ENCODE results near the gene HECTD1. TPM values are rescaled to one million over a fixed set of nuclear protein-coding genes. Genes with fewer than 3 reads are reported as not detected.
A peak's percentile ranks its signal among the peaks of the same experiment; 100 is the strongest.
"Not testable (repeated sequence)": the region's sequence is repeated elsewhere in the genome, so short reads cannot be mapped to it uniquely, and the experiment has no call there.

The HECTD1 gene
- total and polyA plus RNA-seq, 11 donors: 42.4 to 185 (median 148) TPM

- 75 to 82% (median 80%) methylated on average over 3 of the region's 3 CpGs for WGBS, 4 donors
- intact Hi-C loops (cut with DNase I): no loop called here
- DNase-seq: no peak
Measured at GRCh38 chr14:31244626-31245025, 37.0 kb upstream of the HECTD1 start.

DNA sequence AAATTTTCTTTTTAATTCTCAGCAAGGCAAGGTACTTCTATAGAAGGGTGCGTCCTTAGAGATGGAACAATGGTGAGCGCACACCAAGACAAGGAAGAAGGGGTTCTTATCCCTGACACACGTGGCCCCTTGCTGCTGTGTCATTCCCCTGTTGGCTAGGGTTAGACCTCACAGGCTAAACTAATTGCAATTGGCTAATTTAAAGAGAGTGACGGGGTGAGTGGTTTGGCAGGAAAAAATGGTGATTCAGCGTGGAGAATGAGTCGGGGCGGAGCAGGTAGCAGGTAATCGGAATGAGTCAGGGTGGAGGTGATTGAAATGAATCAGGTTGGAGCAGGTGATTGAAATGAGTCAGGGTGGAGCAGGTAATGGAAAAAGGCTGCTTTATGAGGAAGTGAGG, 36.3 kb upstream of the HECTD1 start:
- WGBS, 4 donors: 88 to 91% (median 90%) methylated on average over 8 of the region's 8 CpGs
- intact Hi-C loops (cut with DNase I): no loop called here

More at GRCh38 chr14:31244626-31245025, 37.0 kb upstream of the HECTD1 start:
- no peaks in the 10 kb centered on the region for H3K36me3 ChIP-seq
- H3K9me3 ChIP-seq: no peaks in the 10 kb centered on the region
- H3K27me3 ChIP-seq: no peaks in the 10 kb centered on the region
- ATAC-seq: no peak
- H3K27ac ChIP-seq: no peak overlapping the region
- TF ChIP-seq CTCF (IDR thresholded peaks at IDR 0.05) (no peak), POLR2A (IDR thresholded peaks at IDR 0.05) (no peak)
- no peak overlapping the region for H3K4me3 ChIP-seq
- peaks cover 0 to 17% (median 8%) of the 10 kb centered on the region in 12 donors for H3K4me1 ChIP-seq

GRCh38 chr14:31242161-31242940, 34.8 kb upstream of the HECTD1 start:
- peak overlapping the region in 6 of 12 donors; percentile 16 to 43 (median 30) for H3K4me3 ChIP-seq
- H3K36me3 ChIP-seq; ATAC-seq; DNase-seq; intact Hi-C loops (cut with DNase I); H3K27me3 ChIP-seq; H3K9me3 ChIP-seq; H3K27ac ChIP-seq: not testable (repeated sequence)
- 71 to 79% (median 74%) methylated on average over 10 of the region's 10 CpGs for WGBS, 4 donors
- H3K4me1 ChIP-seq: peaks cover 0 to 17% (median 9%) of the 10 kb centered on the region in 12 donors

More for the DNA sequence above, 36.3 kb upstream of the HECTD1 start:
- Histone ChIP-seq H3K36me3 (no peaks in the 10 kb centered on the region), H3K4me1 (peaks cover 0 to 17% (median 9%) of the 10 kb centered on the region in 12 donors), H3K27ac (no peak overlapping the region), H3K4me3 (no peak overlapping the region), H3K9me3 (no peaks in the 10 kb centered on the region), H3K27me3 (no peaks in the 10 kb centered on the region)
- ATAC-seq (no peak), DNase-seq (no peak)
- TF ChIP-seq CTCF (IDR thresholded peaks at IDR 0.05) (no peak), POLR2A (IDR thresholded peaks at IDR 0.05) (no peak)

- peak overlapping the region in 3 of 12 donors; percentile 9 to 30 (median 27) for H3K27ac ChIP-seq
- no peak for DNase-seq
- WGBS, 4 donors: 32 to 53% (median 44%) methylated on average over 2 of the region's 2 CpGs
- peak overlapping the region in 6 of 12 donors; percentile 16 to 43 (median 30) for H3K4me3 ChIP-seq
- ATAC-seq: peak; percentile 37 to 63 (median 52)
- no peak for TF ChIP-seq POLR2A (IDR thresholded peaks at IDR 0.05)
- no peak for TF ChIP-seq CTCF (IDR thresholded peaks at IDR 0.05)
- H3K27me3 ChIP-seq: no peaks in the 10 kb centered on the region
- intact Hi-C loops (cut with DNase I): no loop called here
- peaks cover 0 to 17% (median 9%) of the 10 kb centered on the region in 12 donors for H3K4me1 ChIP-seq
- H3K36me3 ChIP-seq: no peaks in the 10 kb centered on the region
- no peaks in the 10 kb centered on the region for H3K9me3 ChIP-seq
Measured at GRCh38 chr14:31241450-31242114, 34.0 kb upstream of the HECTD1 start.
